ENCODE data around the gene BLACAT1. TPM values are rescaled to one million over a fixed set of nuclear protein-coding genes. Genes with fewer than 3 reads are reported as not detected.

The BLACAT1 gene
- total RNA-seq, 1 donor from 2014 or later, result 2.0 TPM

GRCh38 chr1:205446828-205447227, 9.0 kb downstream of the BLACAT1 start:
- no peak overlapping the region for H3K4me3 ChIP-seq (ENCODE audit: low read depth, low read length)
- no peak for DNase-seq (ENCODE audit: low read depth)
- TF ChIP-seq CTCF (IDR thresholded peaks at IDR 0.05; ENCODE audit: insufficient read depth, low read length, poor library complexity, severe bottlenecking), result no peak
- H3K27me3 ChIP-seq (ENCODE audit: control insufficient read depth, insufficient read depth, low read length), result peaks cover under 1% of the 10 kb centered on the region
- H3K36me3 ChIP-seq (ENCODE audit: control insufficient read depth, insufficient read depth, low read length), result no peaks in the 10 kb centered on the region

GRCh38 chr1:205445646-205445935, 10.3 kb downstream of the BLACAT1 start:
- Histone ChIP-seq H3K4me3 (ENCODE audit: low read depth, low read length) (no peak overlapping the region), H3K36me3 (ENCODE audit: control insufficient read depth, insufficient read depth, low read length) (no peaks in the 10 kb centered on the region), H3K27me3 (ENCODE audit: control insufficient read depth, insufficient read depth, low read length) (no peaks in the 10 kb centered on the region)
- no peak for DNase-seq (ENCODE audit: low read depth)
- TF ChIP-seq CTCF (IDR thresholded peaks at IDR 0.05; ENCODE audit: insufficient read depth, low read length, poor library complexity, severe bottlenecking), result no peak

GRCh38 chr1:205444931-205445645, 10.8 kb downstream of the BLACAT1 start:
- no peak for DNase-seq (ENCODE audit: low read depth)
- H3K36me3 ChIP-seq (ENCODE audit: control insufficient read depth, insufficient read depth, low read length), result no peaks in the 10 kb centered on the region
- no peaks in the 10 kb centered on the region for H3K27me3 ChIP-seq (ENCODE audit: control insufficient read depth, insufficient read depth, low read length)
- peak overlapping the region; percentile 15 for H3K4me3 ChIP-seq (ENCODE audit: low read depth, low read length)
- no peak for TF ChIP-seq CTCF (IDR thresholded peaks at IDR 0.05; ENCODE audit: insufficient read depth, low read length, poor library complexity, severe bottlenecking)

GRCh38 chr1:205444300-205444930, 11.4 kb downstream of the BLACAT1 start:
- no peaks in the 10 kb centered on the region for H3K27me3 ChIP-seq (ENCODE audit: control insufficient read depth, insufficient read depth, low read length)
- H3K4me3 ChIP-seq (ENCODE audit: low read depth, low read length), result no peak overlapping the region
- DNase-seq (ENCODE audit: low read depth), result no peak
- no peaks in the 10 kb centered on the region for H3K36me3 ChIP-seq (ENCODE audit: control insufficient read depth, insufficient read depth, low read length)
- no peak for TF ChIP-seq CTCF (IDR thresholded peaks at IDR 0.05; ENCODE audit: insufficient read depth, low read length, poor library complexity, severe bottlenecking)

GRCh38 chr1:205443585-205444299, 12.1 kb downstream of the BLACAT1 start:
- no peak for DNase-seq (ENCODE audit: low read depth)
- Histone ChIP-seq H3K4me3 (ENCODE audit: low read depth, low read length) (no peak overlapping the region), H3K27me3 (ENCODE audit: control insufficient read depth, insufficient read depth, low read length) (no peaks in the 10 kb centered on the region), H3K36me3 (ENCODE audit: control insufficient read depth, insufficient read depth, low read length) (no peaks in the 10 kb centered on the region)
- TF ChIP-seq CTCF (IDR thresholded peaks at IDR 0.05; ENCODE audit: insufficient read depth, low read length, poor library complexity, severe bottlenecking), result no peak
